Thyroid gland (tissue), 4 donors: ENCODE data around the gene PEX10. TPM values are rescaled to one million over a fixed set of nuclear protein-coding genes. Genes with fewer than 3 reads are reported as not detected.

Experiments used
- DNase-seq, 2 donors: peaks; one replicate each; pipeline ENCODE4 v3.0.0-alpha.2; 2019
- H3K27ac ChIP-seq, 3 donors: fragments of 200-600 bp; sonication (generic); 1 replicate in 2 of 3; 2 replicates in 1 of 3; pipeline ENCODE4 v1.5.1; 2016 to 2019; ENCODE audit warnings: mild to moderate bottlenecking in 1 of 3, moderate library complexity in 1 of 3
- H3K27me3 ChIP-seq: fragments of 200-600 bp; sonication (generic); one replicate; pipeline ENCODE4 v1.5.1; 2019
- H3K36me3 ChIP-seq, 2 donors: fragments of 200-600 bp; sonication (generic); one replicate each; pipeline ENCODE4 v1.5.1; 2016 to 2019
- H3K4me1 ChIP-seq, 2 donors: fragments of 200-600 bp; sonication (generic); one replicate each; pipeline ENCODE4 v1.5.1; 2017 to 2019
- H3K4me3 ChIP-seq, 3 donors: fragments of 200-600 bp; sonication (generic); replicated peaks in 1 of 3; 1 replicate in 2 of 3; 2 replicates in 1 of 3; pipeline ENCODE4 v1.5.1; 2016; ENCODE audit warnings: mild to moderate bottlenecking in 1 of 3
- H3K9me3 ChIP-seq: fragments of 200-600 bp; sonication (generic); one replicate; pipeline ENCODE4 v1.5.1; 2017
- POLR2A ChIP-seq, 2 donors: fragments of 450-650 bp; IDR thresholded peaks; one replicate each; pipeline ENCODE4 v1.6.1; 2017; ENCODE audit warnings: antibody characterized with exemption in 2 of 2, mild to moderate bottlenecking in 2 of 2, moderate library complexity in 1 of 2
- WGBS, 2 donors: methylation state at CpG; one replicate each; pipeline ENCODE4 v1.1.5; 2017; 5-methylcytosine and 5-hydroxymethylcytosine counted together
- intact Hi-C: fragments of 100-400 bp; cut with DNase I; formaldehyde crosslinking; loops from one replicate; pipeline ENCODE4 v1.15.1; 2023
- total RNA-seq, 4 donors: library from RNA; depleted of rRNA; stranded (reverse); fragments of >200 nt; gene quantifications; one replicate each; pipeline ENCODE4 v1.2.3, GENCODE V29; 2016
- TF ChIP-seq, protein P1 (sequence below), 6 experiments: fragments of 200-600 bp in 3 of 6; fragments of 450-650 bp in 3 of 6; sonication (generic) in 3 of 6; IDR thresholded peaks; one replicate each; pipeline ENCODE4 v1.5.1; 2016 to 2019; ENCODE audit warnings: antibody characterized with exemption in 6 of 6, mild to moderate bottlenecking in 2 of 6, inconsistent platforms in 1 of 6, moderate library complexity in 1 of 6

Gene PEX10
- total RNA-seq, 4 donors from 2014 or later = 25.0 to 35.2 (median 33.5) TPM

DNA sequence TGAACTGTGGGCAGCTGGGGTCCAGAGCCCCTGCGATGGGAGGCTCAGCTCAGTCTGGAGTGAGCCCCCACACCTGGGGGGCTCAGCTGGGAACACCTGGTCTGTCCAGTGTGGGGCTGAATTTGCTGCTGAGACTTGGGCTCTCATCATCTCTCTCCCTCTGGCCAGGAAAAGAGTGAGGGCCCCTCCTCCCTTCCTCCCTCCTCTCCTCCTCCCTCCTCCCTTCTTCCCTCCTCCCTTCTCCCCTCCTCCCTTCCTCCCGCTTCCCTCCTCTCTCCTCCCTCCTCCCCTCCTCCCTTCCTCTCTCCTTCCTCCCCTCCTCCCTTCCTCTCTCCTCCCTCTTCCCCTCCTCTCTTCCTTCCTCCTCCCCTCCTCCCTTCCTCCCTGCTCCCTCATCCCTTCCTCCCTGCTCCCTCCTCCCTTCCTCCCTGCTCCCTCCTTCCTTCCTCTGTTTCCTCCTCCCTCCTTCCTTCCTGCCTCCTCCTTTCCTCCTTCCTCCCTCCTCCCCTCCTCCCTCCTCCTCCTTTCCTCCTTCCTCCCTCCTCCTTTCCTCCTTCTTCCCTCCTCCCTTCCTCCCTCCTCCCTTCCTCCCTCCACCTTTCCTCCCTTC is 23.5 kb upstream of the PEX10 start:
- intact Hi-C loops = no loop called here
- H3K27me3 ChIP-seq = no peaks in the 10 kb centered on the region

DNA sequence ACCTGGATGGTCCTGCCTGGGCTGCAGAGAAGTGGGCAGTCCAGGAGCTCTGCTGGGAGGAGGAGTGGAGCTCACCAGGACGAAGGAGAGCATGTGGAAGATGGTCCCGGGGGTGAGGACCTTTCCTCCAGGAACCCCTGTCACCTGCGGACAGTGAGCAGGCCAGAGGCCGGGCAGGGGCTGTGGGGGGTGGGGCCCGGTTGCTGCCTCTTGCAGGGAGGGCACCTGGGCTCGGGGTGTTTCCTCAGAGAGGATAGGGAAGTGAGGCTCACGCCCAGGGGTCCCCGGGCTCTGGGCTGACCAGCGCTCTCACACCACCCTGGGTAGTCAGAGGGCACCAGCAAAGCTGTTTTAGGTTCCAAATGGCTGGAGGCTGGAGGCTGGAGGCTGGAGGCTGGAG is 22.7 kb upstream of the PEX10 start:
- H3K9me3 ChIP-seq = no peaks in the 10 kb centered on the region
- H3K36me3 ChIP-seq = no peaks in the 10 kb centered on the region
- no peak overlapping the region for H3K27ac ChIP-seq
- H3K4me3 ChIP-seq = no peak overlapping the region
- 60 to 71% methylated on average over 5 to 9 of the region's 9 CpGs for WGBS, 2 donors
- intact Hi-C loops = no loop called here
- TF ChIP-seq, protein P1, sequence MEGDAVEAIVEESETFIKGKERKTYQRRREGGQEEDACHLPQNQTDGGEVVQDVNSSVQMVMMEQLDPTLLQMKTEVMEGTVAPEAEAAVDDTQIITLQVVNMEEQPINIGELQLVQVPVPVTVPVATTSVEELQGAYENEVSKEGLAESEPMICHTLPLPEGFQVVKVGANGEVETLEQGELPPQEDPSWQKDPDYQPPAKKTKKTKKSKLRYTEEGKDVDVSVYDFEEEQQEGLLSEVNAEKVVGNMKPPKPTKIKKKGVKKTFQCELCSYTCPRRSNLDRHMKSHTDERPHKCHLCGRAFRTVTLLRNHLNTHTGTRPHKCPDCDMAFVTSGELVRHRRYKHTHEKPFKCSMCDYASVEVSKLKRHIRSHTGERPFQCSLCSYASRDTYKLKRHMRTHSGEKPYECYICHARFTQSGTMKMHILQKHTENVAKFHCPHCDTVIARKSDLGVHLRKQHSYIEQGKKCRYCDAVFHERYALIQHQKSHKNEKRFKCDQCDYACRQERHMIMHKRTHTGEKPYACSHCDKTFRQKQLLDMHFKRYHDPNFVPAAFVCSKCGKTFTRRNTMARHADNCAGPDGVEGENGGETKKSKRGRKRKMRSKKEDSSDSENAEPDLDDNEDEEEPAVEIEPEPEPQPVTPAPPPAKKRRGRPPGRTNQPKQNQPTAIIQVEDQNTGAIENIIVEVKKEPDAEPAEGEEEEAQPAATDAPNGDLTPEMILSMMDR (IDR thresholded peaks at IDR 0.05) = no peak
- no peak for TF ChIP-seq POLR2A (IDR thresholded peaks at IDR 0.05)
- H3K4me1 ChIP-seq = peaks cover 0 to 10% of the 10 kb centered on the region in 2 donors
- no peak for DNase-seq
- H3K27me3 ChIP-seq = no peaks in the 10 kb centered on the region

More for the DNA sequence above, 23.5 kb upstream of the PEX10 start:
- TF ChIP-seq POLR2A (IDR thresholded peaks at IDR 0.05) = no peak
- TF ChIP-seq, protein P1 (IDR thresholded peaks at IDR 0.05) = no peak
- no peaks in the 10 kb centered on the region for H3K36me3 ChIP-seq
- H3K27ac ChIP-seq = no peak overlapping the region
- no peak for DNase-seq
- no peak overlapping the region for H3K4me3 ChIP-seq
- H3K4me1 ChIP-seq = peaks cover 0 to 10% of the 10 kb centered on the region in 2 donors
- WGBS, 2 donors = 78 to 89% methylated on average over 2 of the region's 2 CpGs
- no peaks in the 10 kb centered on the region for H3K9me3 ChIP-seq

DNA sequence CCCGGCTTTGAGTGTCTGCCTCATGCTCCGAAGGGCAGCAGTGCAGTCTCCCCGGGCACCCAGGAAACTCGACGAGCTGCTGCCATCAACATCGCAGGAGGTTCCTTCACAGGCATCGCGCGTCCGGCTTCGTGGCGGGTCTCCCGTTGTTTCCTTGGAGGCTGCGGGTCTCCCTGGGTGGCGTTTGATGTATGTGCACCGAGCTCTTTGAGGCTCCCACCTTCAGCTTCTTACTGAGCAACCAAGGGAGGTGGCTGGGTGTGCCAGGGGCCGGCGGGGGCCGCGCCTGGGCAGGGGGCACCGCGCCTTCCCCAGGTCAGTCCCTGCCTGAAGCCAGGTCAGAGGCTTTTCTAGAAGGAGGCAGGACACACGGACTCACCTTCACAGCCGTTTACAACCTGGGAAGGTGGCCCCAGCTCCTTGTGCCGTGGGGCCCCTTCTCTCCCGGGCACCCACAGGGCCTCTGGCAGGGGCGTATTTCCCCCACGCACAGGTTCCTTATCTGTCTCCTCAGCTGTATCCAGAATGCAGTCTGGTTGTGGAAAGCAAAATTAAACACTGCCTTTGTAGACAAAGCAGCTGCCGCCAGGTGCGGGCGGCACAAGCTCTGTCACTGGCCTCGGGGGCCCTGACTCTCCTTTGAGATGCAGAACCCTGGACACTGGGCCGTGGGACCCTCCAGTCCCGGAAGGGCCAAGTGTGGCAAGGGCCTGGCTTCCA is 21.7 kb upstream of the PEX10 start:
- Histone ChIP-seq H3K4me1 (peaks cover 0 to 10% of the 10 kb centered on the region in 2 donors), H3K4me3 (no peak overlapping the region), H3K9me3 (no peaks in the 10 kb centered on the region), H3K36me3 (no peaks in the 10 kb centered on the region), H3K27ac (no peak overlapping the region), H3K27me3 (no peaks in the 10 kb centered on the region)
- TF ChIP-seq POLR2A (IDR thresholded peaks at IDR 0.05) = no peak
- TF ChIP-seq, protein P1 (IDR thresholded peaks at IDR 0.05) = no peak
- whole genome bisulfite sequencing, 2 donors = 69 to 80% methylated on average over 13 to 26 of the region's 34 CpGs
- DNase-seq = no peak
- intact Hi-C loops = no loop called here

DNA sequence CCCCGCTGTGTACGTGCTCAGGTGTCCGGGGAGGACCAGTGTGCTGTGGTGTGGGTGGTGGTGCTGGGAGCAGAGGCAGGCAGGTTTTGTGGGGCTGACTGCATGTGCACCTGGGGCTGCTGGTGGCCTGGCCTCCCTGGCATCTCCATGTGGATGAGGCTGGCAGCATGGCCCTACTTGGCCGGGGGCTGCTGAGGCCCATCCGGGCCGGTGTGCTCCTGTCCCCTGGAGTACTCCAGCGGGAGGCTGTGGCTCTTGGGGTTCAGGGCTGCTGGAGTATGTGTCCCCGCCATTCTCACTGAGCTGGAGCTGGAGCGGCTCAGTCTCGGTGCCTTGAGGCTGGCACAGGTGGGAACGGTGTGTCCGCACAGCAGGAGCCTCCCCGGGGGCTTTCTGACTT is 20.8 kb upstream of the PEX10 start:
- H3K4me3 ChIP-seq = no peak overlapping the region
- no peaks in the 10 kb centered on the region for H3K27me3 ChIP-seq
- DNase-seq = peak in 1 of 2 donors; percentile 17
- intact Hi-C loops = no loop called here
- H3K27ac ChIP-seq = no peak overlapping the region
- no peaks in the 10 kb centered on the region for H3K36me3 ChIP-seq
- WGBS, 2 donors = 40 to 43% methylated on average over 5 to 8 of the region's 13 CpGs
- H3K9me3 ChIP-seq = no peaks in the 10 kb centered on the region
- no peak for TF ChIP-seq POLR2A (IDR thresholded peaks at IDR 0.05)
- TF ChIP-seq, protein P1 (IDR thresholded peaks at IDR 0.05) = no peak
- peaks cover 0 to 10% of the 10 kb centered on the region in 2 donors for H3K4me1 ChIP-seq

DNA sequence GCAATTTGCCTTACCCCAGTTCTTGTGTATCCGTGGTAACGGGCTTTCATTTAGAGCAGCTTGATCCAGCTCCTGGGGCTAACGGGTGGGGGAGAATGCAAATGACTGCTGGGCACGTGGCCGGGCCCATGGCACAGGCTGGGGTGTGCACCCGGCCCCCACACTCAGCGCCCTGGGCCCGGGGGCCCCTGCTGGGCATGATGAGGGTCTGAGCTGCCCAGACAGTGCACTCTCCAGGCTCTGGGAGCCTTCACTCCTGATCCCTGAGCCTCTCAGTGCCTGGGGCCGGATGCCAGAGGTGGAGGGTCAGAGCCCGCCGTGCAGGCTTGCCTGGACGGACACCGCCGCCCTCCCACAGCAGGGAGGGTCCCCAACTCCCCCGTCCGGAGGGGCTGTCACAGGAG is 20.1 kb upstream of the PEX10 start:
- Histone ChIP-seq H3K36me3 (no peaks in the 10 kb centered on the region), H3K4me3 (no peak overlapping the region), H3K27ac (no peak overlapping the region), H3K9me3 (no peaks in the 10 kb centered on the region), H3K4me1 (peaks cover 0 to 10% of the 10 kb centered on the region in 2 donors), H3K27me3 (no peaks in the 10 kb centered on the region)
- intact Hi-C loops = no loop called here
- whole genome bisulfite sequencing, 2 donors = 18% methylated on average over 4 of the region's 16 CpGs; no CpG with 5 or more reads in 1 of the 2 donors
- TF ChIP-seq, protein P1 (IDR thresholded peaks at IDR 0.05) = no peak
- no peak for TF ChIP-seq POLR2A (IDR thresholded peaks at IDR 0.05)
- peak; percentile 38 to 40 for DNase-seq
